HG03196 (cell line): ENCODE results near the gene SH3BP4.

Experiments used
- ATAC-seq: cut with Tn5 transposase; IDR thresholded peaks from one replicate; pipeline ENCODE4 v1.9.1; 2021; ENCODE audit not compliant: unreplicated experiment

Gene SH3BP4

DNA sequence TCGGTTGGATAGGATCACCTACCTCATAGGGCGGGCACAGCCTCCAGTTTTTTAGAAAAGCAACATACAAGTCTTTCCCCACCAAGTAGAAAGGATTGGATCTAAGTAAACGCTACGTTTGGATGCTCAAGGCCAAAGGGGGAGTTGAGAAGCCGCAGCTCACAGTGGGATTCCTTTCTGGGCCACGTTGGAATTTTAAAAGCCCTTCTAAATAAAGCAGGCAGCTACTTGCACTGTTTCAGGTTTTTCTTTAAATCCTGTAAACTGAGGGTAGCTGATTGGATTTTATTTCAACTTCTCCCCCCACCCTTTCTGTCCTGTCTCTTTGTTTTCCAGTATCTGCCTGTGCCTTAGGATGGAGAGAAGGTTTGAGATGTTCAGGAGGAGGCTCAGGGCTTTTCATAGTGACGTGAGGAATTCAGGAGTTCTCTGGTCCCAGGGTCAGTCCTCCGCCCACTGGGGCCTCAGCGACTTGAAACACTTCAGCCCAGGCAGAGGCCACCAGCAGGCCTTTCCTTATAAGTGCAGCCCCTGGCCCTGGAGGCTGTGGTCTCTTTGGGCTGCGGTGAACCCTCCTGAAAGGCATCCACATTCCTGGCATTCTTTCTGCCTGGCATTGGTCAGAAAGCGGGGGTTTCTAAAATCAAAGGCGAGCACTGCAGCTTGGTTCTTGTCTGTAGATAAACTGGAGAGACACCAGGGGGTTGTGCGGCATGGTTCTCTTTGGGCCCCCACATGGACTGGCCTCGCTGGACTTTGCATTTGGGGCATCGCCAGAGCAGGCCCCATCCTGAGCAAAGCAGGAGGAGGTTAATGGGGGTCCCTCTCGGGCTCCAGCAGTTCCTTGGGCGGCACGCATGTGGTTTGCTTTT, 44.5 kb downstream of the SH3BP4 start:
- ATAC-seq, result no peak

DNA sequence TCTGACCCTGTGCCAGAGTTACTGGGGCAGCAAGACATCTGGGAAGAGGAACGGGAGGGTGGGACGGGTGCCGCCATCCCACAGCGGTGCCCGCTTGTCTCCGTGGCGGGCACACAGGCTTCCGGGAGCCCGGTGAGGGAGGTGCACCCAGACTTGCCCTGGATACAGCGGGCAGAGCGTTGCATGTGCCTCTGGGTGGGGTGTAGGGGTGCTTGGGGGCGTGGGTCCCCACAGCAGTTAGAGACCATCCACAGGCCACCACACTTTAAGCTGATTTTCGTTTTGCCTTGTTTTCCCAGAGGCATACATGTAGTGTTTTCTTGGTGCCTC, 45.1 kb downstream of the SH3BP4 start:
- no peak for ATAC-seq

DNA sequence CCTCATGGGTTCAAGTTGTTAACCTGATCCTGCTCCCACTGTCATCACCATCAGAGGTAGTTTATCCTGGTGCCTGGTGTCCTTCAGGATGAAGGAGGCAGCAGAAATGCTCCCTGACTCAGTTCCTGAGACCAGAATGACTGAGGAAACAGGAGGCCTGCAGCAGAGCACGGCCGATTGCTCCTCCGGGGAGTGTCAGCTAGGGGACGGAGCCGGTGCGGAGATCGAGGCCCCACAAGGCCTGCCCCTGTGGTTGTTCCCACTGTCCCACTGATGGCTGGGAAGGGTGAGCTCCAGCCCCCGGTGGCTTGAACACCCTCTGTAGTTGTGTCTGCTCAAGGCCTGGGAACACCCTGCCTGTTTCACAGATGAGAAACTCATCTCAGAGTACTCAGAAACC, 45.6 kb downstream of the SH3BP4 start:
- ATAC-seq, result no peak

DNA sequence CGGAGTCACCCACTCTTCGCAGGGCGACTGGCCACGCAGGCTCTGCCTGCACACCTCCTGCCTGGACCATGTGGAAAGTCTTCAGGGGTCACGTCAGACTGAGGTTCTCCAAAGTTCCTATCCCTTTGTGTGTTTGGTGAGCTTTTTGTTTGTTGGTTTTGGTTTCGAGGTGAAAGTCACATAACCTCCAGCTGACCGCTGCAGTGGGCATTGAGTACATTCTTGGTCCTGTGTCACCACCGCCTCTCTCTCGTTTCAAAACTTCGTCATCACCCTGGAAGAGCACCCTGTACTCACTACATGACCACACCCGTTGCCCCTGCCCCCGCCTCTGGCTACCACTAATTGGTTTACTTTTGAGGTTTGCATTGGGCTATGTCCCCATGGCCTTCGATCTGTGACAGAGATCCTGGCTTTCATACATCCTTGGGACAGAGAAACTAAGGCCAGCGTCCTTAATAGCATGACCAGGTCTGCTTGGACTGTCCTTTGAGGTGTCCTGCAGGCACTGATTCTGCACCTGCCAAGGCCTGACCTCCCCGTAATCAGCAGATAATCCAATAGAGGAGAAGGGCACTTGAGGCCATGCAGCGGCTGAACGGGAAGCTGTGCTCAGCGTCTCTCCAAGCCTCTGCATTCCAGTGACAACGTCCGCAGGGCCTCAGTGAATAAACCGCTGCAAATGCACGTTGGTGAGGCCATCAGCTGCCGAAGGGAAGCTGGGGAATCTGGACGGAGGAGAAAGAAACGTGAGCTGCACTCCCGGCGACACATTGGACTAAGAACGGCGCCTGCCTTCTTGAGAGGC, 46.8 kb downstream of the SH3BP4 start:
- ATAC-seq, result no peak

DNA sequence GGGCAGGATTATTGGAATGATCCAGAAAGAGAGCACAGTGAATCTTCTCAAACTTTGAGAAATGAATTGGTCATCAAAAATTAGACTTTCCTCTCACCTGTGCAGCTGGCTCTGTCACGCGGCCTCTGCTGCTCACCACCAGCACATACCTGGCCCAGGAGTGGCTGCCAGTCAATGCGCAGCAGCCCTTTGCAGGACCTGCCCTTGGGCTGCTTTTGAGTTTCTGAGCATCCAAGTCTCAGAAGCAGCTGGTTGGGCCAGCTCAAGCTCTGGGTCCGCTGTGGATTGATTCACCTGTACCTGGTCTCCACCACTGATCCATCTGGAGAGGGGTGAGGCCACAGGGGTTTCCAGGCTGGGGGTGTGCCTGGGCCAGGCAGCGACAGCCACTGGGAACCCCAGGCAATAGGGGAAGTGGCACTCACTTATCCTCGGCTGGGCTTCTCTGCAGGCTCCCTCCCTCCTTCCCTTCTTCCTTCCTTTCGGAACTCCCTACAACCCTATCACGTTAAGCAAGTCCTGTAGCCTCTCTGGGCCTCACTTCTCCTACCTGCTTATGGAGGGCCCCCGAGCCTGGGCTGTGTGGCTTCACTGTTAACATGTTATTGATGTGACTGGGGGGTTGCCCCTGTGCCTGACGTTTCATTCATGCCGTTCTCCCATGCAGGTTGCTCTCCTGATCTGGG, 48.1 kb downstream of the SH3BP4 start:
- no peak for ATAC-seq

DNA sequence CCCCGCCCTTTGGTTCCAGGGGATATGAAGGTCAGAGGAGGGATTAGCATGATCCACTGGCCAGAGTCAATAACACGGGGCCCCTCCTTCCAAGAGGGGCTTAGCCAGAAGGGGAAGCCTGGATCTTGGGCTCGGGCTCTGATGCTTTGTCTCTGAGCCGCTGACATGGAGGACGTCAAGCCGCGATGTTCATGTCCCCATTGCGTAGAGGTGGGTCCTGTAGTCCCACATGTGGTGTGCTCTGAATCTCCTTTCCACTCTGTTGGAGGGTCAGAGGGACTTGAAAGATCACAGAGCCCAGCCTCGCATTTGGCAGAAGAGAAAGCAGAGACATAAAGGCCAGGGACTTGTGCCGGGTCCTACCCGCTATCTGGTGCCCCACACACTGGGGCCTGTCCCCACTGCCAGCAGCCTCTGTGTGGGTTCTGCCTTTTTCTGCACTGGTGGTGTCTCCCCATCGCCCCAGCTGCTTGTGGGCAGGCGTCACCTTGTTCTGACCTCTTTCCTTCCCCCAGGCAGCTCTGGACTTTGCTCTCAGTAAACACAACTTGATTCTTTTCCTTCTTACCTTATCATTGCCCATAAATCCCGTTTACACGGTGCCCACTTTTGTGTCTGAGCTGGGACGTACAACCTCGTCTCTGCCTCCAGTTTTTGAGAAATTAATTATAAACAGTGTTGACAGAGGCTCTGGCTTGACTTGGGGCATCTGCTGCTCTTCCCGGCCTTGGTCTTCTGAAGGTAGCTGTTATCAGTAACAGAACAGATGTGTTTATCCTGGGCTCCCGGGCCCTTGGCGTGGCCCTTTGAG, 48.8 kb downstream of the SH3BP4 start:
- no peak for ATAC-seq

DNA sequence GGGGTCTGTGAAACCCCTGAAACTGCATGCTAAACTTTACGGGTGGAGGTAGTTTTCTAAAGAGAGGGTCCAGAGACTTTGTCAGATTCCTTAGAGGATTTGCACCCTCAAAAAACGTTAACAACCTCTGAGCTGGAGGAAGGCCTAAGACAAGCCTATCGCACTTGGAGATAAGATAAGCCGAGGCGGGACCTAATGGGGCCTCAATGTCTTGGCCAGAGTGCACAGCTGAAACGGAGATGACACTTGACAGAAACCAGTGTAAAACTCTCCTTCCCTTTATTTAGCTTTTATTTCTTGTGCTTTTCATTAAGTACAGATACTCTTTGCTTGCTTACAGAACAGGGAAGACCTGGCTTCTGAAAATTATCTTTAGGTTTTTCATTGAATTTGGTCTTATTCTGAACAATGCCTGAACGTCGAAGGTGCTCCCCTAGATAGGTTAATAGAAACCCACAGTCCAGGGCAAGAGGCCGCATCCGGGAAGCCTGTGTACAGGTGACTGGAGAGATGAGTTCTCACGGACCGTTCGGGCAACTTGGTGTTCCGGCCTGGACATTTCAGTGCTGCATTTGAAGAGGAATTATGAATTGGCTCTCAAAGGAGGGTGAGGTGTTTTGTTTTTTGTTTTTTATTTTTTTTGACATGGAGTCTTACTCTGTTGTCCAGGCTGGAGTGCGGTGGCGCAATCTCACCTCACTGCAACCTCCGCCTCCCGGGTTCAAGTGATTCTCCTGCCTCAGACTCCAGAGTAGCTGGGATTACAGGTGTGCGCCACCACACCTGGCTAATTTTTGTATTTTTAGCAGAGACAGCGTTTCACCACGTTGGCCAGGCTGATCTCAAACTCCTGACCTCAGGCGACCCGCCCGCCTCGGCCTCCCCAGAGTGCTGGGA, 49.7 kb downstream of the SH3BP4 start:
- no peak for ATAC-seq

DNA sequence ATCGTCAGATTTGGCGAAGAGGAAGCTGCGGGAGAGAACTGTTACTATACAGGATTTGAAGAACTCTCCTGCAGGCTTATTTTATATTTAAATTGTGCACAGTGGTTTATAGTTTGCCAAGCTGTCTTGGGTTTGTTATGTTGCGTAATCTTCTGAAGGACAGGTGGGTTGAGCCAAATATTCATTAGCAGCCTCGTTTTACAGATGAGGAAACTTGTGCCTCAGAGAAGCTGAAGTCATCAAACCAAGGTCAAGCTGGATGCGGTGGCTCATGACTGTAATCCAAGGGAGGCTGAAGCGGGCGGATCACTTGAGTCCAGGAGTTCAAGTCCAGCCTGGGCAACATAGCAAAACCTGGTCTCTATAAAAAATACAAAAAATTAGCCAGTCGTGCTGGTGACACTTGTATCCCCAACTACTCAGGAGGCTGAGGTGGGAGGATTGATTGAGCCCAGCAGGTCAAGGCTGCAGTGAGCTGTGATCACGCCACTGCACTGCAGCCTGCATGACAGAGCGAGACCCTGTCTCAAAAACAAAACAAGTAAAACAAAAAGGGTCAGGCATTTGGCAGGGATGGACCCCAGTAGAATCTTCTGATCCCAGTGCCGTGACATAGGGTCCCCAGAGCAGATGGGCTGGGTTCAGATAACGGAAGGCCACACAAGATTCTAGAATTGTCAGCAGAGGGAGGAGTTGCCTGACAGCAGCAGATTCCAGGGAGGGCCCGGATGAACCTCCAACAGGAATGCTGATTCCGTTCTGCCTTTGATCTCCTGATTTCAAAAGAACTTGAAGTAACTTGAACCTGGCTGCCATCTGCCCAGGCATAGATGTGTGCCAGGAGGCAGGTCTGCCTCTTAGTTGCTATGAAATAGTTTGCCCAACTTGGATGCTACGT, 50.6 kb downstream of the SH3BP4 start:
- no peak for ATAC-seq

DNA sequence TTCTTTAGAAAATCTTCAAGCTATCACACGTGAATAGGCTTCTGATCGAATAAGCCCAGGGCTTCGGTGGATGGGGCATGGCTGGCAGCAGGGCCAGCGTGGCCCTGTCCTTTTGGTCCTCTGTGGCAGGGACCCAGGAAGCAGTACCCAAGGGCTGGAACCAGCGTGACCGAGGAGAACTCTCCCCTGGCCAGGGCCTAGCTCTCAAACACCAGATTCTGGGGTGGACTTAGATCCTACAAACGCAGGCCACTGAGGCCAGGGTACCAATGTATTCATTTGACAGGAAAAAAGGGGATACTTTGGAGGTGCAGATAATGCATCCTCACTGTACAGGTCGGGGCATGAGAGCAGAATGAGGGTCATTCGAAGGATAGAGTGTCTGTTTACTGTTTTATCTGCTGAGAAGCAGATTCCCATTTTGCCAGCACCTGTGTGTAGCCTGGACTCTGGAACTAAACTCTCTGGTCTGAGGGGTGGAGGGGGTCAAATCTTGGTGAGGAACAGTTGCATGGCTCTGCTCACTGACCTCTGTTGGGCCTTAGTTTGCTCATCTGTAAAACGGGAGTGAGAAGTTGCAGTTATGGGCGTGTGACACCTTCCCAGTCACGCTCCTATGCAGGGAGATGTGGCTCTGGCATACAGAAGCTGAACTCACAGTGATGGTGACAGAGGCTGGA, 51.4 kb downstream of the SH3BP4 start:
- ATAC-seq, result no peak

DNA sequence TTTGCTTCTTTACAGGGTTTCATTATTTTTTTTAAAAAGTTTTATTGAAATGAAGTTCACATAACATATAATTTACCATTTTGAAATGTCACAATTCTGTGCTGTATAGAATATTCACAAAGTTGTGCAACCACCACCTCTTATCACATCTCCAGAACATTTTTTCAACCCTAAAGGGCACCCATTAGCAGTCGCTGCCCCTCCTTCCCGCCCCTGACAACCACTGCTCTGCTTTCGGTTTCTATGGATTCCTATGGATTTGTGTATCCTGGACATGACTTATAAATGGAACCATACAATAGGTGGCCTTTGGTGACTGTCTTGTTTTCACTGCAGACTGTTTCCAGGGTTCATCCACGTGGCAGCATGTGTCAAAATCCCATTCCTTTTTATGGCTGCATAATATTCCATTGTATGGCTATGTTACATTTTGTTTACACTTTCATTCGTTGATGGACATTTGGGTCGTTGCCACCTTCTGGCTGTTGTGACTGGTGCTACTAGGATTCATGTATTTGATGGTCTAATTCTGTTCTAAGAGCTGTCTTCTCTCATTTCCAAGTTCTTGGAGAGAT, 52.6 kb downstream of the SH3BP4 start:
- ATAC-seq, result no peak

DNA sequence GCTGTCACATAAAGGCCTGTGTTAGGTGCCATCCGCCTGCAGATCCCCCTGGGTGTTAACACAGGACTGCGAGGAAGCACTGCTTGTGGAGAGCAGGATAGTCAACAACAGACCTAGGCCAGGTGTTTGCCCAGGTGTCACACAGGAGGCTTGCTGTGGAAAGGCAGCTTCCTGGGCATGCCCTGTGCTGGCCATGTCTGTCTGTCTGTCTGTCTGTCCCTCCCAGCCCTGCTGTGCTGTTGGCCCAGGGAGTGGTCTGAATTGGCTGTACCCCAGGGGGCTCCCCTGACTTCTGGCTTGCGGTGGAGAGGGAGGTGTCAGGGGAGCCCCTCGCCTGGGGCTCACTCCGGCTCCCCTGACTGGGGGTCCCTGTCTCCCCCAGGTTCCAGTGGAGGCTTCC, 53.2 kb downstream of the SH3BP4 start:
- no peak for ATAC-seq

DNA sequence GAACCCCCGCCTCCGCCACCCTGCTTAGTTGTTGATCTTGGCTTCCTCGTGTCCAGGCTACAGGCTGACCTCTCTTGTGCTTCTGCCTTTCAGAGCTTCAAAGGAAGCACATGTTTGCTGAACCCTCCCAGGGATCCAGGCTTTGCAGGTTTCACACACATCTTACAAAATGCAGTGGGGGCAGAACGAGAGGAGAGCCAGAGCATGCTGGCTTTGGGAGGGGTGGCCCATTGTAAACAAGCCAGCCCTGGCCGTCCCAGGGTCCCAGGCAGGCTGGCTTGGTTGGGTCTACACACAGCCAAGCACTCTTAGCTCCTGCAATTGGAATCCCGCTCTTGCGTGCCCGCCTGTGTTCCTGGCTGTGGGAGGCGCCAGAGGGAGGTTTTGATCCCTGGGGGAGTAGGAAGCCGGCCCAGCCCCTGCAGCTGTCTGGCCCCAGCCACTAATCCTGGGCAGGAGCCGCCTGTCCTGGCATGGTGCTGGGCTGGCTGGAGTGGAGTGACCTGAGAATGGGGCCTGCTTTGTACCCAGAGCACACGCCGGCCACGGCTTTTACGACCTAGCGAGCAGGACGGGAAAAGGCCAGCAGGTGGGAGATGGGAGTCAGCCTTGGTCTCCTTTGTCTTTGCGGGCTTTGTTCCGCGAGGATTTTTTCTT, 53.9 kb downstream of the SH3BP4 start:
- ATAC-seq, result no peak

DNA sequence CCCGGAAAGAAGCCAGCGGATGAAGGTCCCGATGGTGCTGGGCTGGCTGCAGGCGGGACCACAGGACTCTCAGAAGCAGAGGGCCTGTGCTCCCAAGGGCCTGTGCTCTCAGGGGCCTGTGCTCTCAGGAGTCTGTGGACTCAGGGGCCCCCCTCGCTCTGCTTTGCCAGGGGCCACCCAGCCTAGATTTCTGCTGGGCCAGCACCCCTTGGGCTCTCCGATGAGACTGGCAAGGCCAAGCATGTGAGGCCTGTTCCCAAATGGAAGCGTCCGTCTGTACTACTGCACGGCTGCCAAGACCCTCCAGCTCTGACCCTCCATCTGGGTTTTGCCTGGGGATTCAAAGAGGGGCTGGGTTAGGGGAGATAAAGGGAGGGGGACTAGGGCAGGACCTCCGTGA, 54.6 kb downstream of the SH3BP4 start:
- ATAC-seq, result no peak

DNA sequence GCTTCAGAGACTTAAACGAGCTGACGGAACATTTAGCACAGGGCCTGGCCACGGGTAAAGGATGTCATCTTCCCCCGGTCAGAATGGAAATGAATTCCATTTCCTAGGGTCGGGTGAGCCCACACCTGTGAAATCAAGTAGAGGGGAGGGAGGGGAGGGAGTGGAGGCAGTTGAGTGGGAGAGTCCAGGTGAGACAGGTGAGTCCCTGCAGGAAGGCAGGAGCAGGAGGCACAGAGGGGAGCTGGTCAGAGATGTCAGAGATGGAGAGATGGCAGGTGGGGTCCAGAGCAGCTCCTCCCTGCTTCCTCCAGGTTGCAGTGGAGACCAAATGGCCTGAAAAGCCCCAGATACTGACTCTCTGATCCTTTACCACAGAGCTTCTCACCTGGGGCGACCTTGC, 55.2 kb downstream of the SH3BP4 start:
- ATAC-seq, result no peak

DNA sequence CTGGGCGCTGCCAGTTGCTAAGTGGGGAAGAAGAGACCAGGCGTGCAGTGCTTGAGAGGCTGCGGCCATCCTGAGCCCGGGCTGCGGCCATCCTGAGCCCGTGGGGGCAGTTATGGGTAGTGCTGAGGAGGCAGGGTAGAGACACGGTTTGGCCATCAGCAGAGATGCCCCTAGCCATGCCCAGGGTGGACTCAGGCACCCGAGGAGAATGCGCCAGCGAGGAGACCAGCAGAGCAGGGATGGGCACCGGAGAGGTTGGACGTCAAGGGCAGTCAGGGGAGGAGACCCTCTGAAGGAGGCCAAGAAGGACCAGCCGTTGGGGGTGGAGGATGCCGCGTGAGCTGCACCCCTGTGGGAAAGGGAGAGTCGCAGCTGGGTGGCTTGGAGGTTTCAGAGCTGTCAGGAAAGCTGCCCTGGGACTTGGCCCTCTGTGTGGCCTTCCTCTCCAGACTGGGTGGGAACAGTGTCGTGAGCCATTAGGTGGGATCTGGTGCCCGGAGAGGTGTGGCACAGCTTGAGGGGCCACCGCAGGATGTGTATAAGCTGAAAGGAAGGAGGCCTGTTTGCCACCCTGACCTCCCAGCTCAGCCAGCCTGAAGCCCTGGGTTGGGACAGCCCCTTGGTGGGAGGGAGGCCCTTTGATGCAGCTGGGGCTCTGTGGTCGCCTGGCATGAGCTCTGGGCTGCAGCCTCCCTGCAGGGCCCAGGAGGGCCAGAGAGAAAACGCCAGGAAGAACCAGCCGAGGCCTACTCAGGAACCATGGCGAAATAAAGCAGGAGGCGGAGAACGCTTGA, 56.0 kb downstream of the SH3BP4 start:
- no peak for ATAC-seq

DNA sequence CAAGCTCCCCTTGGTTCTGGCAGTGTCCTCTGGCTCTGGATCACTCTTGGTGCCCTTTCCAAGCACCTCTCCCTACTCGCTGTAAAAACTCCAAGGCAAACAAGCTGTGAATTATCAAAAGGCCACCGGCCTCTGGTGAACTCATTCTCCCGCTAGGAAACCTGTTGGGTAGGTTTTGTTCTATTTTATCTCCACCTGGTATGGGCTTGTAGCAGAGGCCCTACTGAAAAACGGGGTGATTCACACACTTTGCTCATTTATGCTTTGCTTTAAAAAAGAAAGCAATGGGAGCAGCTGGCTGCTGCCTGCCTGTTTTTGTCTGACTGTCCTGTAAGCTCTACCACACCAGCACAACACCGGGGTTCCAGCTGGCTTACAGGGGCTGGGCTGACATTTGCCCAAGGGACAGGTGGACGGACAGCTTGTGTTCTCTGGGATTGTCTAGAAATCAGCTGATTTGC, 56.8 kb downstream of the SH3BP4 start:
- ATAC-seq, result no peak

DNA sequence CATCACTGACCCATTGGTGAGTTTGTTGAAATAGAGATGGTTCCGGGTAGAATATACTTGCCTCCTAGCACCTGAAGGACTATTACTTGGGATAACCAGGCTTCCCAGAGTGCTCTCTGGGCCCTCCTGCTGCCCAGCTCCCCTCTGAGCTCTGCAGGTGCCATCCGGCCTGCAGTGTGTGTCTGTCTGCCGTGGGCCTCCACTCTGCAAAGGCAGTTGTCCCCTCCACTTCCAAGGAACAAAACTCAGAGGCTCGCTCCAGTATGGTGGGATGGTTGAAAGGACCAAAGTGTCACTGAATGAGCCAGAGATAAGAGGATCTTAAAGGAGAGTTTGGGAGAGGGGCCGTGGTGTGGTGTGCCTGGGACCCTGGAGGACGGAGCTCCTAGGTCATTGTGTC, 57.3 kb downstream of the SH3BP4 start:
- no peak for ATAC-seq
